ENCODE results near the gene ACTR3C. TPM values are rescaled to one million over a fixed set of nuclear protein-coding genes. Genes with fewer than 3 reads are reported as not detected.

ACTR3C gene
- total RNA-seq, 4 donors from 2014 or later: 5.5 to 12.3 (median 9.4) TPM

- WGBS, 2 donors: 39 to 51% methylated on average over 15 to 20 of the region's 23 CpGs
- no peak for TF ChIP-seq CTCF (IDR thresholded peaks at IDR 0.05)
- no peak for TF ChIP-seq POLR2A (IDR thresholded peaks at IDR 0.05)
- intact Hi-C loops (cut with DNase I; ENCODE audit: low total_unique reads): no loop called here
Observed at GRCh38 chr7:150369748-150370501, 46.6 kb upstream of the ACTR3C start.

GRCh38 chr7:150368884-150369747, 45.8 kb upstream of the ACTR3C start:
- intact Hi-C loops (cut with DNase I; ENCODE audit: low total_unique reads): no loop called here
- WGBS, 2 donors: 1% methylated on average over 26 to 49 of the region's 58 CpGs
- H3K4me3 ChIP-seq (ENCODE audit: low read depth, poor library complexity, severe bottlenecking): peak overlapping the region; percentile 81
- no peak for TF ChIP-seq CTCF (IDR thresholded peaks at IDR 0.05)
- no peak for TF ChIP-seq POLR2A (IDR thresholded peaks at IDR 0.05)
- peak in 1 of 2 donors; percentile 39 for DNase-seq (ENCODE audit: low spot score in 2 of 2)

More at GRCh38 chr7:150369748-150370501, 46.6 kb upstream of the ACTR3C start:
- no peak overlapping the region for H3K4me3 ChIP-seq (ENCODE audit: low read depth, poor library complexity, severe bottlenecking)
- no peak for DNase-seq (ENCODE audit: low spot score in 2 of 2)

- peak; percentile 85 to 98 for DNase-seq (ENCODE audit: low spot score in 2 of 2)
- intact Hi-C loops (cut with DNase I; ENCODE audit: low total_unique reads): no loop called here
- peak within 1 kb of the TSS; percentile 81 for H3K4me3 ChIP-seq (ENCODE audit: low read depth, poor library complexity, severe bottlenecking)
- 1% methylated on average over 32 to 36 of the region's 85 CpGs for WGBS, 2 donors
- TF ChIP-seq POLR2A (IDR thresholded peaks at IDR 0.05): no peak
- TF ChIP-seq CTCF (IDR thresholded peaks at IDR 0.05): no peak
Observed at GRCh38 chr7:150368096-150368883, 44.9 kb upstream of the ACTR3C start, which contains the start of gene REPIN1. REPIN1 (plus strand) TSS chr7:150368822; CDS start chr7:150369712, 890 bp downstream.

- no peak for DNase-seq (ENCODE audit: low spot score in 2 of 2)
- H3K4me3 ChIP-seq (ENCODE audit: low read depth, poor library complexity, severe bottlenecking): no peak overlapping the region
- WGBS, 2 donors: 25 to 33% methylated on average over 8 of the region's 8 CpGs
- TF ChIP-seq CTCF (IDR thresholded peaks at IDR 0.05) (no peak), POLR2A (IDR thresholded peaks at IDR 0.05) (no peak)
- intact Hi-C loops (cut with DNase I; ENCODE audit: low total_unique reads): no loop called here
Observed at GRCh38 chr7:150367677-150368095, 44.3 kb upstream of the ACTR3C start.

- WGBS, 2 donors: 73 to 89% methylated on average over 5 of the region's 5 CpGs
- TF ChIP-seq POLR2A (IDR thresholded peaks at IDR 0.05) (no peak), CTCF (IDR thresholded peaks at IDR 0.05) (no peak)
- intact Hi-C loops (cut with DNase I; ENCODE audit: low total_unique reads): no loop called here
- DNase-seq (ENCODE audit: low spot score in 2 of 2): no peak
- H3K4me3 ChIP-seq (ENCODE audit: low read depth, poor library complexity, severe bottlenecking): no peak overlapping the region
Observed at GRCh38 chr7:150365673-150366398, 42.5 kb upstream of the ACTR3C start.
